ENCODE results near the gene TLCD5. TPM values are rescaled to one million over a fixed set of nuclear protein-coding genes. Genes with fewer than 3 reads are reported as not detected.

TLCD5 gene
- total RNA-seq, 2 experiments from 2014 or later, result 1.2 to 2.2 TPM

DNA sequence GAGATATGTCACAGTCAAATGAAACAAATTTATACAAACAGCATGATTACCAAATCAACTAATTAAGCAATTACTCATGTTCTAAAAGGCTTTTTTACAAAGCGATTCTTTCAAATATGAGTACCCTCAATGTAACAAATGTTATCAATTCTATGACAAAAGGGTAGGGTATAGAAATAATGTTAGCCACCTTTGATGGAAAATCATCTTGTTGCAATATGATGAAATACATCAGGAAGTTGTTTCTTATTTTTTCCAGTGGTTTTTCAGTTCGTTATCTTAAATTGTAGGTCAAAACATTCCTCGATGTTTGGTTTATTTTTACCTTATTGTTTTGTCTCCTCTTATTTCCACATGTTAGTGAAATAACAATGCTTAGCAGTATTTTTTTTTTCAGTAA lies 17.6 kb downstream of the TLCD5 start:
- Mint-ChIP-seq H3K9me3 (no peaks in the 10 kb centered on the region), H3K27ac (no peak overlapping the region), H3K36me3 (ENCODE audit: low read depth) (no peaks in the 10 kb centered on the region), H3K4me3 (no peak overlapping the region), H3K27me3 (ENCODE audit: low read depth) (peaks cover 66% of the 10 kb centered on the region), H3K4me1 (ENCODE audit: low read depth) (peaks cover 44% of the 10 kb centered on the region)
- intact Hi-C loops (cut with micrococcal nuclease), result no loop called here
- CTCF ChIA-PET, result no interaction called here
- no peak for DNase-seq

DNA sequence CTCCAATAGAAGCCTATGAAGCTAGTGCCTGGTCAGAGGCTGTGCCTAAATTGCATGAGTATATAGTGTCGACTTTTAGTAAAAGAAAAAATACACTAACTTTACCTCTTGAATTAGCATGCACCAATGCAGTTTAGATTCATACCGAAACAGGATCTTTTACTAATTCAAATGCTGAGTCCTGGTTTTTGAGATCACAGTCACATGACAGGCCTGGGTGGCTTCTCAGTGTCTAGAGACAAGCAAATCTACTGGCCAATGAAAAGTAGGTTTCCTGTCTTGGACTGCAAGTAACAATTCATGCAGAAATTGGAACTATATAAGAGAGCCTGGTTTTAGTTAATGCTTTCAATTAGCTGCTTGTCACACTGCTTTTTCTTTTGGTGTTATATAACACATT lies 18.3 kb downstream of the TLCD5 start:
- peak; percentile 23 for DNase-seq
- H3K36me3 Mint-ChIP-seq (ENCODE audit: low read depth), result no peaks in the 10 kb centered on the region
- peaks cover 39% of the 10 kb centered on the region for H3K4me1 Mint-ChIP-seq (ENCODE audit: low read depth)
- no peak overlapping the region for H3K27ac Mint-ChIP-seq
- H3K27me3 Mint-ChIP-seq (ENCODE audit: low read depth), result peaks cover 65% of the 10 kb centered on the region
- intact Hi-C loops (cut with micrococcal nuclease), result no loop called here
- H3K9me3 Mint-ChIP-seq, result no peaks in the 10 kb centered on the region
- CTCF ChIA-PET, result interaction anchor here (0.6 kb wide), 1 partner anchor 80 kb away, joined by 4 read pairs; no protein-coding TSS in a partner anchor
- no peak overlapping the region for H3K4me3 Mint-ChIP-seq

DNA sequence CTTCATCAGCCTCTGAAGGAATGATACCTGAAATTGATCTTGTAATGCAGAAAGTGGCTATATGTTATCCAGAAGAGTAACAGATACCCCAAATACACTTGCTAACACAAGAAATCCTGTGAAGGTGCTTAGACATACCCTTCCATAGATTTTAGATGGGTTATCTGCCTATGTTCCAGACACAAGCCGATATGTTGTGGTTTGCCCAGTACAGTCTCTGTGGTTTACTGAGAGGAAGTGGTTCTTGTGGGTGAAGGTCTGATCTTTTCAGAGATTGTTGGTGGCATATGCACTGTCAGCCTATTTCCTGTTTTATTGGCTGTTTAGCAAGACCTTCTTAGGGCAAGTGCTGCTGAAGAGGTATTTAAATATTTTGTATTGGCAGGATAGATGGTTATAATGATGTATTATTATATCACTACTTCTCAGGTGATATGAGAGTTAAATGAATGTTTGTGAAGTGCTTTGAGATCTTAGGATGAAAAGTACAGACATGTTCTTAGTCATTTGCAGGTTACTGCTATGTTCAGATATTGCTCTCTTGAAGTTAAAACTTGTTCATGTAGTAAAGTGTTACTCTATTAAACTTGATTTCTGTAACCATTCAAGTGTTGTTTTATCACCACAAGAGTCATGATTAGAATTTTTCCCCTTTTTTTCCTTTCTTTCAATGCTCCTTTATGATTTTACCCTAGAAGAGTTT lies 19.4 kb downstream of the TLCD5 start:
- H3K4me1 Mint-ChIP-seq (ENCODE audit: low read depth), result peaks cover 35% of the 10 kb centered on the region
- peaks cover 63% of the 10 kb centered on the region for H3K27me3 Mint-ChIP-seq (ENCODE audit: low read depth)
- CTCF ChIA-PET, result no interaction called here
- peak; percentile 71 for DNase-seq
- intact Hi-C loops (cut with micrococcal nuclease), result loop anchor here (1.0 kb wide), 2 partner anchors 8 to 88 kb away; partner anchors contain the start of gene ARHGEF12
- H3K36me3 Mint-ChIP-seq (ENCODE audit: low read depth), result no peaks in the 10 kb centered on the region
- H3K9me3 Mint-ChIP-seq, result no peaks in the 10 kb centered on the region
- no peak overlapping the region for H3K27ac Mint-ChIP-seq
- H3K4me3 Mint-ChIP-seq, result no peak overlapping the region

DNA sequence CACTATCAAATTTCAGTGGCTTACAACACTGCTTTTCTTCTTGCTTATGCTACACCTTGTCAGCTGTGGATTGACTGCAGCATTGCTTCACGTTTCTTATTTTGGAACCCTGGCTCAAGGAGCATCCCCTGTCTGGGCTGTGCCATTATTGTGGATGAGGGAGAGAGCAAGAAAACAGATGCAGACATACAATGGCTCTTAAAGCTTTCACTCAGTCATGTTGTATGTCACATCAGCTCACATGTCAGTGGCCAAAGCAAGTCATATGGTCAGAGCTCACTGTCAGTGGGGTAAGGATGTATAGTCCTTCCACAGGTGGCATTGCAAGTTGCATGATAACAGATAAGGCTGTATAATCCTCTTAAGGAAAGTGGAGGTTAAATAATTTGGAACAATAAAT lies 21.1 kb downstream of the TLCD5 start:
- Mint-ChIP-seq H3K9me3 (no peaks in the 10 kb centered on the region), H3K4me3 (no peak overlapping the region), H3K36me3 (ENCODE audit: low read depth) (no peaks in the 10 kb centered on the region), H3K27ac (no peak overlapping the region), H3K27me3 (ENCODE audit: low read depth) (peaks cover 58% of the 10 kb centered on the region), H3K4me1 (ENCODE audit: low read depth) (peaks cover 24% of the 10 kb centered on the region)
- CTCF ChIA-PET, result no interaction called here
- intact Hi-C loops (cut with micrococcal nuclease), result no loop called here
- no peak for DNase-seq

DNA sequence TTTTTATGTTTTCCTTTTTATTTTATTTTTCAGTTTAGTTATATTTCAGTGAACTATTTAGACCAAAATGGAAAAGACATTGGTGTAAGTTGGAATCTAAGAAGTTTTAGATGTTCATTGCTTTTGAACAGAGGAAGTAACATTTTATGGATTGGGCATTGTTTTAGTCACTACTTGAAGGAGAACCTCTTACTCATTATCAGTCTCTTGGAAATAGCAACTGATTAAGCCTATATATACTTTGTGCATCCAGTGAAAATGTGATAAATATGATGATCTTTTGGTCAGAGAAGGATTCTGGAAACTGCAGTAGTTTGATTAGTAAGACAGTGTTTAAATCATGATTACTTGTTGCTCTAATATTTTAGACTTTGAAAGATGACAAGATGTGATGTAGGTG lies 25.5 kb downstream of the TLCD5 start:
- DNase-seq, result no peak
- intact Hi-C loops (cut with micrococcal nuclease), result no loop called here
- no peak overlapping the region for H3K27ac Mint-ChIP-seq
- H3K9me3 Mint-ChIP-seq, result no peaks in the 10 kb centered on the region
- CTCF ChIA-PET, result no interaction called here
- H3K36me3 Mint-ChIP-seq (ENCODE audit: low read depth), result no peaks in the 10 kb centered on the region
- H3K4me3 Mint-ChIP-seq, result no peak overlapping the region
- H3K27me3 Mint-ChIP-seq (ENCODE audit: low read depth), result peaks cover 53% of the 10 kb centered on the region
- peaks cover 7% of the 10 kb centered on the region for H3K4me1 Mint-ChIP-seq (ENCODE audit: low read depth)

DNA sequence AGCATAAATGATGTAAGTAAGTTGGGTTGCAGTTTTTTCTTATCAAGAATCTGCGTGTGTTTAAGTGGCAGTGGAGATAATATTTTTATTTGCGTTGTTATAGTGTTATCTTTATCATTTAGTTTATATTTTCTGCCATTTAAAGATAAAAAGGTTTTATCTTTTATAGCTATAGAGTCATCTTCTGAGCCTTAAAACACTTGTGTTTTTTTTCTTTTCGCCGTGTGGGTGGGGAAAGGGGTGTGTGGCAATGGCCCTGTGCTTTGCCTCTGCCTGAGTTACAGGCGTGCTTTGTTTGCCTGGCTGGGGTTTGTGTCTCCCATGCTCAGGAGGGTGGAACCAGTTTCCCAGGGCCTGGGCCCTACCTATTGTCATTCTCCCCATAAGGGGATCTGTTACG lies 27.3 kb downstream of the TLCD5 start:
- H3K27me3 Mint-ChIP-seq (ENCODE audit: low read depth), result peaks cover 45% of the 10 kb centered on the region
- CTCF ChIA-PET, result no interaction called here
- H3K36me3 Mint-ChIP-seq (ENCODE audit: low read depth), result no peaks in the 10 kb centered on the region
- intact Hi-C loops (cut with micrococcal nuclease), result no loop called here
- no peak overlapping the region for H3K27ac Mint-ChIP-seq
- no peaks in the 10 kb centered on the region for H3K9me3 Mint-ChIP-seq
- no peaks in the 10 kb centered on the region for H3K4me1 Mint-ChIP-seq (ENCODE audit: low read depth)
- no peak for DNase-seq
- H3K4me3 Mint-ChIP-seq, result no peak overlapping the region

DNA sequence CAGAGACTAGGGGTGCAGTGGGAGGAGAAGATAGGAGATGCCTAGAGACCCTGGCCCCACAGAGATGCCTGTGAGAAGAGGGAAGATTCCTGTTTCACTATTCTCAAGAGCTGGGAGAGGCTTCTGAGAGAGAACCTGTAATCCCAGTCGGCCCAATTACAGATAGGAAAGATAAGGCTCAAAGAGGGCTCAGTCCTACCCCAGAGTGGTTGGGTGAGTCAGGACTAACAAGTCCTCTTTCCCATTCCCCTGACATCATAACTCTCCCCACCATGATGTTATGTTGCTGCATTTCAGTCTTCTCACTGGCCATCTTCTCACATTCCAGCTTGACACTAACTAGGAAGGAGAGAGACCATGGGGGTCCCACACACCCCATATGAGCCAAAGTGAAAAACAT lies 29.0 kb downstream of the TLCD5 start:
- CTCF ChIA-PET, result no interaction called here
- DNase-seq, result no peak
- no peak overlapping the region for H3K4me3 Mint-ChIP-seq
- no peaks in the 10 kb centered on the region for H3K36me3 Mint-ChIP-seq (ENCODE audit: low read depth)
- peaks cover 45% of the 10 kb centered on the region for H3K27me3 Mint-ChIP-seq (ENCODE audit: low read depth)
- no peaks in the 10 kb centered on the region for H3K9me3 Mint-ChIP-seq
- H3K27ac Mint-ChIP-seq, result no peak overlapping the region
- intact Hi-C loops (cut with micrococcal nuclease), result no loop called here
- H3K4me1 Mint-ChIP-seq (ENCODE audit: low read depth), result no peaks in the 10 kb centered on the region

DNA sequence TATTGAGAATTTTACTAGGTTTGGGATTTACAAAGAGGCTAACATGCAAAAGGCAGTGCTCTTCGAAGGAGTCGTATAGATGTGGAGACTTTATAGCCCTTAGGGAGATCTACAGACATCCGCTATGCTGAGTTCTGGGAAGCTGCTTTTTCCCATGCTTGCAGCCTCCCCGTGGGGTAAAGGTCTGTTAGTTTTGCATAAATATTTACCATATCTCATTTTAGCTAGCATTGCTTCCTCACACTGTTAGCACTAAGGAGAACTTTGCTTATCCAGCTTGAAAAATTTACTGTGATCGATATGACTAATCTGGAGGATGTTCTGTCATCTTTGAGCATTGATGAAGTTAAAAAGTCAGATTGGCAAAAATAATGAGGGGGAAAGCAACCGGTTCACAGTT lies 29.7 kb downstream of the TLCD5 start:
- CTCF ChIA-PET, result no interaction called here
- Mint-ChIP-seq H3K9me3 (no peaks in the 10 kb centered on the region), H3K4me3 (no peak overlapping the region), H3K27me3 (ENCODE audit: low read depth) (peaks cover 42% of the 10 kb centered on the region), H3K36me3 (ENCODE audit: low read depth) (no peaks in the 10 kb centered on the region), H3K27ac (no peak overlapping the region), H3K4me1 (ENCODE audit: low read depth) (no peaks in the 10 kb centered on the region)
- intact Hi-C loops (cut with micrococcal nuclease), result no loop called here
- no peak for DNase-seq

DNA sequence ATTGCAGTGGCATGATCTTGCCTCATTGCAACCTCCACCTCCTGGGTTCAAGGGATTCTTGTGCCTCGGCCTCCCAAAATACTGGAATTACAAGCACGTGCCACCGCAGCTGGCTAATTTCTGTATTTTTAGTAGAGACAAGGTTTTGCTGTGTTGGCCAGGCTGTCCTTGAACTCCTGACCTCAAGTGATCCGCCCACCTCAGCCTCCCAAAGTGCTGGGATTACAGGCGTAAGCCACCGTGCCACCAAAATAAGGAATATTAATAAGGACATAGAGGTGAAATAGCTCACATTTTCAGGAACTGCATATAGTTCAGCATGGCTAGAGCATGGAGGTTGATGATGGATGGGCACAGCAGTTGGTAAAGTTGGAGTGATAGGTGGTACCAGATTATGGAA lies 32.5 kb downstream of the TLCD5 start:
- H3K27ac Mint-ChIP-seq, result no peak overlapping the region
- no peaks in the 10 kb centered on the region for H3K4me1 Mint-ChIP-seq (ENCODE audit: low read depth)
- no peaks in the 10 kb centered on the region for H3K36me3 Mint-ChIP-seq (ENCODE audit: low read depth)
- H3K27me3 Mint-ChIP-seq (ENCODE audit: low read depth), result peaks cover 31% of the 10 kb centered on the region
- CTCF ChIA-PET, result no interaction called here
- intact Hi-C loops (cut with micrococcal nuclease), result no loop called here
- no peaks in the 10 kb centered on the region for H3K9me3 Mint-ChIP-seq
- H3K4me3 Mint-ChIP-seq, result no peak overlapping the region
- DNase-seq, result no peak

DNA sequence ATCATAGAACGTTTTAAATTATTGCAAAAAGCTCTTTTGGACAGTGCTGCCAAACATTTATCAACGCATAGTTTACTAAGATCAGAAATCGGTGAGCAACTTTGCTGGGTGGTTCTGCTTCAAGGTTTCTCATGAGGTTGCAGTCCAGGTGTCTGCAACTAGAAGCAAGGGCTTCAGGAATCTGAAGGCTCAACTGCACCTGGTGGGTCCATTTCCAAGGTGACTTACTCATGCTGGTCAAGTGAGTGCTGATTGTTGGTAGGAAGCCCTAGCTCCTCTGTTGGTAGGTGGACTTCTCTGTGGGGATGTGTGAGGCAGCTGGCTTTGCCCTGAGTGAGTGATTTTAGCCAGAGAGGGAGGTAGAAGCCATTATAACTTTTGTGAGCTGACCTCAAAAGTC lies 33.6 kb downstream of the TLCD5 start:
- CTCF ChIA-PET, result no interaction called here
- no peak for DNase-seq

DNA sequence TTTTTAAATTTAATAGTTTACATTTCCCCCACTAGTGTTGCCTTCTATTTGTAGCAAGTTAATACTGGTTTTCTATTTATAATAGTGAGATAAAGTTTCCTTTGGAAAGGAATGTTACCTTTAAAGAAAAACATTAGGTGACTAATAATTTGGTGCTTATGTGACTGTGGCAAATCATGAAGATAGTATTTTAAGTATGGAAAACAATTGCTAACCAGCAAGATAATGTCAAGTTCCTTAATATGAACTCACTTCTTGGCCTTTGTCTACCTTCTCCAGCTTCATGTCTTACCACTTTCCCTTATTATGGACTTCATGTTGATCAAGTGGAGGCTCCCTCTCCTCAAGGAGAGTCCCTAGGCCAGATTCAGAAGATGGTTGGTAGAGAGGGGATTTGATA lies 38.3 kb downstream of the TLCD5 start:
- intact Hi-C loops (cut with micrococcal nuclease), result no loop called here

More for the DNA sequence above, 33.6 kb downstream of the TLCD5 start:
- H3K27me3 Mint-ChIP-seq (ENCODE audit: low read depth), result peaks cover 28% of the 10 kb centered on the region
- no peaks in the 10 kb centered on the region for H3K36me3 Mint-ChIP-seq (ENCODE audit: low read depth)
- intact Hi-C loops (cut with micrococcal nuclease), result no loop called here
- no peaks in the 10 kb centered on the region for H3K9me3 Mint-ChIP-seq
- H3K4me3 Mint-ChIP-seq, result no peak overlapping the region
- H3K4me1 Mint-ChIP-seq (ENCODE audit: low read depth), result no peaks in the 10 kb centered on the region
- H3K27ac Mint-ChIP-seq, result no peak overlapping the region

DNA sequence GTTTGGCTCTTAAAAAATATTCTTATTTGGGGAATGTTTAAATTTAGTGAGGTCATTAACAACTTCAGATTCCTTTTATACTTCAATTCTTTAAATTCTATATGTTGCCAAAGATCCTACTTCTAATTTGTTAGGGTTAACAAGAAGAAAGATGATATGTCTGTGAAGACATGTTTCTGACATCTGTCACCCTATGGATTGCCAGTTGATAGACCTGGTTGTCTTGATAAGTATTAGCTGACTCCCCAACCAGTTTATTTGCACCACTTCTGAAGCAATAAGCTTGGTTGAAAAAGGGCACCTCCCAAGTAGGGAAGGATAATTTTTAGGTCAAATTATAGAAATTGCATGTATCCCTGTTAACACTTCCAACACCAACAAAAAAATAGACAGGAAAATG lies 40.4 kb downstream of the TLCD5 start:
- H3K36me3 Mint-ChIP-seq (ENCODE audit: low read depth), result no peaks in the 10 kb centered on the region
- H3K4me1 Mint-ChIP-seq (ENCODE audit: low read depth), result no peaks in the 10 kb centered on the region
- no peaks in the 10 kb centered on the region for H3K9me3 Mint-ChIP-seq
- CTCF ChIA-PET, result no interaction called here
- DNase-seq, result no peak
- H3K4me3 Mint-ChIP-seq, result no peak overlapping the region
- H3K27ac Mint-ChIP-seq, result no peak overlapping the region
- intact Hi-C loops (cut with micrococcal nuclease), result no loop called here
- H3K27me3 Mint-ChIP-seq (ENCODE audit: low read depth), result peaks cover 9% of the 10 kb centered on the region

More for the DNA sequence above, 38.3 kb downstream of the TLCD5 start:
- Mint-ChIP-seq H3K4me1 (ENCODE audit: low read depth) (no peaks in the 10 kb centered on the region), H3K9me3 (no peaks in the 10 kb centered on the region), H3K27ac (no peak overlapping the region), H3K36me3 (ENCODE audit: low read depth) (no peaks in the 10 kb centered on the region), H3K4me3 (no peak overlapping the region), H3K27me3 (ENCODE audit: low read depth) (peaks cover 16% of the 10 kb centered on the region)
- CTCF ChIA-PET, result interaction anchor here (0.6 to 0.7 kb wide), 2 partner anchors 12 to 602 kb away, joined by 3 read pairs; no protein-coding TSS in a partner anchor
- no peak for DNase-seq

DNA sequence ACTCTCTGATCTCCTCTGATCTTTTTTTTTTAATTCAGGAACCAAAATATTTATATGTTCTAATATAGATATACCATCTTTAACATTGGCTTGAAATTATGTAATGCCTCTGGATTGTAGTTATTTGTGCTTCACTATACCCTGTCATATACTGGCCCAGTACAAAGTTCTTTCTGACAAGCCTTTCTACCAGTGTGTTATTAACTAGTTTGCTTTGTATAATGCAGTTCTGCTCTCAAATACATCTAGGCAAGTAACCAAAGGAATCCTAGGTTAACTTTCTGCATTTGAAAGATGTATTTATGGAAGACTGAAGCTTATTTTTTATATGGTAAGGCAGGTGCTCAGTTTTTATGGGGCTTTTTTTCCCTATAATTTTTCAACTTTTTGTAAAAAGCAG lies 47.2 kb downstream of the TLCD5 start:
- H3K4me1 Mint-ChIP-seq (ENCODE audit: low read depth), result no peaks in the 10 kb centered on the region
- no peak for DNase-seq
- CTCF ChIA-PET, result interaction anchor here (0.9 to 1.3 kb wide), 2 partner anchors 9 to 38 kb away, joined by 3 to 4 read pairs; no protein-coding TSS in a partner anchor
- no peak overlapping the region for H3K27ac Mint-ChIP-seq
- no peaks in the 10 kb centered on the region for H3K36me3 Mint-ChIP-seq (ENCODE audit: low read depth)
- peaks cover 10% of the 10 kb centered on the region for H3K27me3 Mint-ChIP-seq (ENCODE audit: low read depth)
- H3K9me3 Mint-ChIP-seq, result no peaks in the 10 kb centered on the region
- intact Hi-C loops (cut with micrococcal nuclease), result no loop called here
- no peak overlapping the region for H3K4me3 Mint-ChIP-seq

Data from activated naive CD4-positive, alpha-beta T cell treated with anti-CD3 and anti-CD28 coated beads for 36 hours (primary cell).